Activated CD4-positive, alpha-beta T cell treated with anti-CD3 and anti-CD28 coated beads, Interleukin-2, Interleukin-6, amounts not matched to agents 100 ng/mL and 50 ng/mL, durations not matched to agents 16 hours and 8 hours (primary cell): ENCODE measurements around the gene OR10G7.
"Not testable (repeated sequence)": the region's sequence is repeated elsewhere in the genome, so short reads cannot be mapped to it uniquely, and the experiment has no call there.

Experiments
- DNase-seq: peaks from one replicate; pipeline ENCODE4 v3.0.0-alpha.2; 2020

OR10G7 gene

DNA sequence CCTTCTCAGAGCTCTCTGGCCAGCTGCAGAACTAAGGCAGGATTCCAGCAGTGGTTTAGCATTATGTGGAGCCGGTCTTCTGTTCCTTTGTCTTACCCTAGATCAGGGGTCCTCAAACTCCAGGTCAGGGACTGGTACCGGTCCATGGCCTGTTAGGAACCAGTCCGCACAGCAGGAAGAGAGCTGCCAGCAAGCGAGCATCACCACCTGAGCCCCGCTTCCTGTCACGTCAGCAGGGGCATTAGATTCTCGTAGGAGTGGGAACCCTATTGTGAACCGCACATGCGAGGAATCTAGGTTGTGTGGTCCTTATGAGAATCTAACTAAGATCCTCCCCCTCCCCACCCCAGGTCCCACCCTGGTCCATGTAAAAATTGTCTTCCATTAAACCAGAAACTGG is 1.6 kb downstream of the OR10G7 start:
- no peak for DNase-seq

DNA sequence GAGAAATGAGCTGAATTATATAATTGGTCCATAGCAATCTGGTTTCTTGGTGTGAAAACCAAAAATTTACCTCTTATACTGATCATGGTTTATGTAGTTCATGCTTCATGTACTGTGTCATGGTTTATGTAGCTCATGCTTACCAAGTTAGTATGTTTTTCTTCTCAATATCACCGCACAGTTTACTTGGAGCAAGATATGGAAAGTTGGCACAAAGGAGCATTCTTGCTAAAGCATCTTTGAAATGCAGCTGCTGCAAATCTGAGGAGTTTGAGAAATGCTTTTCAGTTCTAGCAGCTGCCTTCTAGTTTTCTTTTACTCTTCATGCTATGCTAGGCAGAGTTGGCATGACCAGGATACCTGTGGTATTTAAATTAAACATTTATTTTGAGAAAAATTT is 4.5 kb downstream of the OR10G7 start:
- DNase-seq, result no peak

DNA sequence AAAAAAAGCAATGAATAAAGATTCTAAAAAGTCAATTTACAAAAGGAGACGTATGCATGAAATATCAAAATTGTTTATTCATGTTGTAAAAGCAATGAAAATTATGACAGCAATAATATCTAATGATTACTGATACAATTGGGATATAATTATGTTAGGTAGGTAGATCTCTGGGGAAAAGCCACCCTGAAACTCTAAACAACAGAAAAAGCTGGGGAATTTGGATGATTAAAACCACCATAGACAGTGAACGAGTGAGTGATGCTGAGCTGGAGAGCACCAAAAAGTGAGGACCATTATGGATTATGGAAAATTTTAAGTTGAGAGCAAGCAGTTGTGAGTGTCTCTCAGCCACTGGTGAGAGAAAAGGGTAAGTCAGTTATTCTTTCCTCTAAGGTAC is 14.6 kb downstream of the OR10G7 start, which contains the start of gene OR10G8:
Gene OR10G8, plus strand, starts transcription at position 301 of the 400 bp plus-strand sequence. CDS start 2,825 bp downstream, outside the sequence.
- no peak for DNase-seq

DNA sequence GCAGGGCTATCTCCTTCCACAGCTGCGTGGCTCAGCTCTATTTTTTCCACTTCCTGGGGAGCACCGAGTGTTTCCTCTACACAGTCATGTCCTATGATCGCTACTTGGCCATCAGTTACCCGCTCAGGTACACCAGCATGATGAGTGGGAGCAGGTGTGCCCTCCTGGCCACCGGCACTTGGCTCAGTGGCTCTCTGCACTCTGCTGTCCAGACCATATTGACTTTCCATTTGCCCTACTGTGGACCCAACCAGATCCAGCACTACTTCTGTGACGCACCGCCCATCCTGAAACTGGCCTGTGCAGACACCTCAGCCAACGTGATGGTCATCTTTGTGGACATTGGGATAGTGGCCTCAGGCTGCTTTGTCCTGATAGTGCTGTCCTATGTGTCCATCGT is 25.3 kb downstream of the OR10G7 start:
- DNase-seq, result not testable (repeated sequence)

DNA sequence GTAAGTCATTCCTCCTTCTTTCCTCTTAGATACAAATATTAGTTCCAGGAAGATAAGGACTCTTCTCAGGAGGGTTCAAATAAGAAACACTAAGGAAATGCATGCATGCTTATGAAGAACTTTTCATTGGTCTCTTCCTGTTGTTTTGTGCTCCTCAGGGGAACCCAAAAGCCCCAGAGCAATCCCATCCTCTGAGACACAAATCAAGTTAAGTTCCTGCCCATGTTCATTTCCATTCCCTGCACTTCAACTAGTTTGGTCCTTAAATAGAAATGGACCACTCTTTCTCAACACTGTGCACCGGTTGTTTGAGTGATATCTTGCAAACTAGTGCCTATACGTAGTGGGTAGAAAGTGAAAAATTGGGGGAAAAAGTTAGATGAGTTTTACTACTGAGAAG is 28.4 kb downstream of the OR10G7 start, which contains the start of gene OR10G4:
Gene OR10G4, plus strand, starts transcription at position 301 of the 400 bp plus-strand sequence. CDS start 2,578 bp downstream, outside the sequence.
- DNase-seq, result no peak

DNA sequence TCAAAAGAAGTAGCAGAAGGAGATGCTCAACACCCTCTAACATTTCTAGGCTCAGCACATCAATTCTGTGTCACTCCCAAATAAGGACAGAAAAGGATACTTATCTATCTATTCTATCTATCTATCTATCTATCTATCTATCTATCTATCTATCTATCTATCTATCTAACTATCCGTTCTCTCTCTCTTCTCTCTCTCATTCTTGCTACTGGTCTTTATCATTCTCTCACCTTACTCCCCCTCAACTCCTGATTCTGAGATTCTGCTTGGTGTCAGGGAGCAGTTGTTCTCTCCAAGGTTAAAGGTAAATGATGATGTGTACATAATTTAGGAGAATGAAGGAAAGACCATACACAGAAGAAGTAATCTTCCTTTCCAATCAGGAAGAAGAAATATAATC is 46.0 kb downstream of the OR10G7 start, which contains the start of gene OR10G6:
Gene OR10G6, minus strand, starts transcription at position 43 of the 400 bp plus-strand sequence. Its CDS starts 0 bp downstream, at position 43.
- DNase-seq, result no peak
